ENCODE measurements around the gene PPP2R5A.
A peak's percentile ranks its signal among the peaks of the same experiment; 100 is the strongest.
"Not testable (repeated sequence)": the region's sequence is repeated elsewhere in the genome, so short reads cannot be mapped to it uniquely, and the experiment has no call there.

Gene PPP2R5A

DNA sequence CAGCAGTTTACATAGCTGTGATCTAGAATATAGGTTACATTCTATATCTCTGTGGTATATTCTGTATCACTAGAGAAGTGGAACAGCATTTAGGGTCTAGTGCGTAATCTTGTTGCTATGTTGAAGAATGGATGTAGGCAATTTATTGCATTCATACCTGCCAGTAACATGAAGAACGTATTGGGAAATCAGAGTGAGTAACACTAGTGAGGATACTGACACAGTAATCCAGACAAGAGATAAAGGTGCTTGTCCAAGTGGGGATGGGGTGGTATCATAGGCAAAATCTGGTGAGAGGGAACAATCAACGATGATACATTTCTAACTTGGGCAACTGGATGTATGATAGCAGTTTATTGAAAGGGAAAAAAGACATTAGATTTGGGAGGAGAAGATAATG lies 9.8 kb downstream of the PPP2R5A start:
- no peaks in the 10 kb centered on the region for H3K27me3 ChIP-seq (ENCODE audit: control insufficient read depth in 5 of 5, insufficient read depth in 4 of 5, low read length in 5 of 5)
- H3K4me1 ChIP-seq (ENCODE audit: control insufficient read depth in 5 of 5, insufficient read depth in 5 of 5, low read length in 5 of 5) = peaks cover 6 to 57% (median 43%) of the 10 kb centered on the region in 5 donors
- H3K9me3 ChIP-seq (ENCODE audit: control insufficient read depth in 5 of 5, low read length in 5 of 5) = no peaks in the 10 kb centered on the region
- H3K27ac ChIP-seq (ENCODE audit: low read depth, low read length) = peak overlapping the region; percentile 96
- no peak overlapping the region for H3K9ac ChIP-seq (ENCODE audit: low read length in 5 of 5)
- no peaks in the 10 kb centered on the region for H3K36me3 ChIP-seq (ENCODE audit: control insufficient read depth in 5 of 5, insufficient read depth in 5 of 5, low read length in 5 of 5)
- no peak overlapping the region for H3K4me3 ChIP-seq (ENCODE audit: low read depth in 1 of 5, low read length in 5 of 5)

DNA sequence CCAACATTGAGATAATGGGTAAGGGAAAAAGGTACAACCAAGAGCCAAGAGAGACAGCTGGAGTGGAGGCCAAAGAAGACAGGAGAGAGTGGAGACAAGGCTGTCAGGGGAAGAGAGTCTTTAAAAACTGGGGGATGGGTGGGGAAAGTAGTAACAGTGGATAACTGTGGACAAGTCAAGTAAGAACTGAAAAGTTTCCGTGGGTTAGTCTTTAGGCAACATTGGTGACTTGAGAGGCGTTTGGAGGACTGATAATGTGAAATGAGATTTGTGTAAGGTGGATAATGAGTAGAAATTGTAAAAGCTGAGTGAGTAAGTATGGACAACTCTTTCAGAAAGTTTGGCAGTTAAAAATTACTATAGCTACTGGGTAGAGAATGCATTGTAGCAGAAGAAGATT lies 10.4 kb downstream of the PPP2R5A start:
- Histone ChIP-seq H3K4me3 (ENCODE audit: low read depth in 1 of 5, low read length in 5 of 5) (no peak overlapping the region), H3K27me3 (ENCODE audit: control insufficient read depth in 5 of 5, insufficient read depth in 4 of 5, low read length in 5 of 5) (no peaks in the 10 kb centered on the region), H3K9ac (ENCODE audit: low read length in 5 of 5) (no peak overlapping the region), H3K9me3 (ENCODE audit: control insufficient read depth in 5 of 5, low read length in 5 of 5) (no peaks in the 10 kb centered on the region), H3K4me1 (ENCODE audit: control insufficient read depth in 5 of 5, insufficient read depth in 5 of 5, low read length in 5 of 5) (peaks cover 6 to 51% (median 38%) of the 10 kb centered on the region in 5 donors), H3K36me3 (ENCODE audit: control insufficient read depth in 5 of 5, insufficient read depth in 5 of 5, low read length in 5 of 5) (no peaks in the 10 kb centered on the region), H3K27ac (ENCODE audit: low read depth, low read length) (peak overlapping the region; percentile 96)

DNA sequence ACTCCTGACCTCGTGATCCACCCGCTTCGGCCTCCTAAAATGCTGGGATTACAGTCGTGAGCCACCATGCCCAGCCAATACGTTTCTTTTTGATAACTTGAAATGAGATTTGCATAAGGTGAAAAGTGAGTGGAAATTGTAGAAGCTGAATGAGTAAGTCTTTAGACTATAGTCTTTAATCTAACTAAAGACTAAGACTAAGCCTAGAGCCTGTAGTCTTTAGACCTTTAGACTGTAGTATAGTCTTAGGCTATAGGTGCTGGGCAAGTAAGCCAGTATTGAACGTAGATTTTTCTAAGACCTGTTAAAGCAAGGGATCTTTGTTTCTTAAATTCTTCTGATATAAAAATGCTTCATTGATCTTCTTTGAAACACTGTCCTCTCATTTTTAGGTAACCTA lies 12.1 kb downstream of the PPP2R5A start:
- Histone ChIP-seq H3K9ac (ENCODE audit: low read length in 5 of 5) (no peak overlapping the region), H3K4me3 (ENCODE audit: low read depth in 1 of 5, low read length in 5 of 5) (no peak overlapping the region), H3K27ac (ENCODE audit: low read depth, low read length) (peak overlapping the region; percentile 10), H3K9me3 (ENCODE audit: control insufficient read depth in 5 of 5, low read length in 5 of 5) (no peaks in the 10 kb centered on the region), H3K4me1 (ENCODE audit: control insufficient read depth in 5 of 5, insufficient read depth in 5 of 5, low read length in 5 of 5) (peaks cover 2 to 41% (median 25%) of the 10 kb centered on the region in 5 donors), H3K36me3 (ENCODE audit: control insufficient read depth in 5 of 5, insufficient read depth in 5 of 5, low read length in 5 of 5) (no peaks in the 10 kb centered on the region), H3K27me3 (ENCODE audit: control insufficient read depth in 5 of 5, insufficient read depth in 4 of 5, low read length in 5 of 5) (no peaks in the 10 kb centered on the region)

DNA sequence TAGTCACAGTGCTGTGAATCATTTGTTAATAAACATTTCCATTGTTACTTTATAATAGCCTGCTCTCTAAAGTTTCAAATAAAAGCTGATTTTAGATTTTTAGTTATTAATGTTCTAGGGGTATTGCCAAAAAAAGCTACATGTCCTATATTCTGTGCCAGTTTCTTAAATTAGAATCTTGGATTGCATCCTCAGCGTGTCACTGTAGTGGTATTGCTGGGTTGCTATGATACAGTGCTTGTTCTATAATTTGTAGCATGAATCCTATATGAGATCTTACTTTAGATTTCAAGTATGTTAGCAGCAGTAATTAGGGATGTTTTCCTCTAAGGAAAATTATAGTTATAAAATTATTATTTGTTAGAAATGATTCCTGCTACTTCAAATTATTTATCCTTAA lies 16.4 kb downstream of the PPP2R5A start:
- Histone ChIP-seq H3K27ac (ENCODE audit: low read depth, low read length) (peak overlapping the region; percentile 85), H3K4me1 (ENCODE audit: control insufficient read depth in 5 of 5, insufficient read depth in 5 of 5, low read length in 5 of 5) (peaks cover 0 to 13% (median 8%) of the 10 kb centered on the region in 5 donors), H3K4me3 (ENCODE audit: low read depth in 1 of 5, low read length in 5 of 5) (no peak overlapping the region), H3K36me3 (ENCODE audit: control insufficient read depth in 5 of 5, insufficient read depth in 5 of 5, low read length in 5 of 5) (no peaks in the 10 kb centered on the region), H3K27me3 (ENCODE audit: control insufficient read depth in 5 of 5, insufficient read depth in 4 of 5, low read length in 5 of 5) (no peaks in the 10 kb centered on the region), H3K9me3 (ENCODE audit: control insufficient read depth in 5 of 5, low read length in 5 of 5) (no peaks in the 10 kb centered on the region), H3K9ac (ENCODE audit: low read length in 5 of 5) (no peak overlapping the region)

DNA sequence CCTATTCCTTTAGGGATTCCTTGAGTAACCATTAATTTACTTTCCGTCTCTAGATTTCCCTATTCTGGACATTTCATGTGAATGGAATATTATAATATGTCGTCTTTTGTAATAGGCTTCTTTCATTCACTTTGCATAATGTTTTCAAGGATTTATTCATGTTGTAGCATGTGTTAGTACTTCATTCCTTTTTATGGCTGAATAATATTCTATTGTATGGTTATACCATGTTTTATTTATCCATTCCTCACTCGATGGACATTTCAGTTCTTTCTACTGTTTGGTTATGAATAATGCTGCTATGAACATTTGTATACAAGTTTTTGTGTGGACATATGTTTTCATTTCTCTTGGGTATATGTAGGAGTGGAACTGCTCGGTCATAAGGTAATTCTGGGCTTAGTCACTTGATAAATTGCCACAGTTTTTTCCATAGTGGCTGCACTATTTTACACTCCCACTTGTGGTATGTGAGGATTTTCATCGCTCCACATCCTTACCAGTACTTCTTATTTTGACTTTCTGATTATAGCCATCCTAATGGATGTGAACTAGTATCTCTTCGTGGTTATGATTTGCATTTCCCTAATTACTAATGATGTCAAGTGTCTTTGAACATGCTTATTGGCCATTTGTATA lies 17.7 kb downstream of the PPP2R5A start:
- Histone ChIP-seq H3K27me3 (ENCODE audit: control insufficient read depth in 5 of 5, insufficient read depth in 4 of 5, low read length in 5 of 5) (no peaks in the 10 kb centered on the region), H3K9ac (ENCODE audit: low read length in 5 of 5) (peak overlapping the region in 1 of 5 donors; percentile 10), H3K27ac (ENCODE audit: low read depth, low read length) (peak overlapping the region; percentile 85), H3K9me3 (ENCODE audit: control insufficient read depth in 5 of 5, low read length in 5 of 5) (no peaks in the 10 kb centered on the region), H3K4me1 (ENCODE audit: control insufficient read depth in 5 of 5, insufficient read depth in 5 of 5, low read length in 5 of 5) (peaks cover 0 to 16% (median 6%) of the 10 kb centered on the region in 5 donors), H3K36me3 (ENCODE audit: control insufficient read depth in 5 of 5, insufficient read depth in 5 of 5, low read length in 5 of 5) (peaks cover 0 to 1% (median 0%) of the 10 kb centered on the region in 5 donors), H3K4me3 (ENCODE audit: low read depth in 1 of 5, low read length in 5 of 5) (no peak overlapping the region)

DNA sequence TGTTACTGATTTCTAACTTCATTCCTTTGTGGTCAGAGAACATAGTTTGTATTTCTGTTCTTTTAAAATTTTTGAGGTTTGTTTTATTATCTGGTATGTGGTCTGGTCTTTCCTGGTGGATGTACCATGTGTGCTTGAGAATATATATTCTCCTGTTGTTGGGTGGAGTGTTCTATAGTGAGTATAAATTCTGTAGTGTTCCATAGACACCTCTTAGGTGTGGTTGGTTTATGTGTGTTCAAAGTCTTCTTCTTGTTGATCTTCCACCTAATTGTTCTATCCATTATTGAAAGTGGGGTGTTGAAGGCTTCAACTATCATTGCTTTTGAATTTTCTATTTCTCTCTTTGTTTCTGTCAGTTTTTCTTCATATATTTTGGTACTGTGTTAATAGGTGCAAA lies 20.1 kb downstream of the PPP2R5A start:
- no peaks in the 10 kb centered on the region for H3K9me3 ChIP-seq (ENCODE audit: control insufficient read depth in 5 of 5, low read length in 5 of 5)

DNA sequence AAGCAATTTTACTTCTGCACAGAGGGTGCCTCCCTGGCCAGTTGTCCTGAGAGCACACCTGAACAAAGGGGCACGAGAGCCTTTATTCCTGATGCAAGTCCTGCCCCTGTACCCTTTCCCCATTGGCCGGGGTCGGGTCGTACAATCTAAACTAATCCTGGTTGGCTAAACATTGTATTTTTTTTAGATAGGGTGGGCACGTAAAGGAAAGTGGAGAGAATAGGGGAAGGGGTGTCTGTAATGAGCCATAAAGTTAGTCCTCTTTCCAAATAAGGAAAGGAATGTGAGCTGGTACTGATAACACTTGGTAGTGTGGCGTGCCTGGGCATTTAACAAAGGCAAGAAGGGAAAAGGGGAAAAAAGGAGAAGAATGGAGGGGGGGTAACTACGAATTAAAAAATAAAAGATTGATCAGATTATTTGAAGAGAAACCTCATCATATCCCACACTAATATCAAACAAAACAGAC lies 20.8 kb downstream of the PPP2R5A start:
- H3K9me3 ChIP-seq (ENCODE audit: control insufficient read depth in 5 of 5, low read length in 5 of 5); H3K27me3 ChIP-seq (ENCODE audit: control insufficient read depth in 5 of 5, insufficient read depth in 4 of 5, low read length in 5 of 5); H3K4me3 ChIP-seq (ENCODE audit: low read depth in 1 of 5, low read length in 5 of 5); H3K9ac ChIP-seq (ENCODE audit: low read length in 5 of 5); H3K36me3 ChIP-seq (ENCODE audit: control insufficient read depth in 5 of 5, insufficient read depth in 5 of 5, low read length in 5 of 5): not testable (repeated sequence)
- Histone ChIP-seq H3K27ac (ENCODE audit: low read depth, low read length) (peak overlapping the region; percentile 50), H3K4me1 (ENCODE audit: control insufficient read depth in 5 of 5, insufficient read depth in 5 of 5, low read length in 5 of 5) (peaks cover 0 to 28% (median 17%) of the 10 kb centered on the region in 5 donors)

More for the DNA sequence above, 20.1 kb downstream of the PPP2R5A start:
- Histone ChIP-seq H3K27me3 (ENCODE audit: control insufficient read depth in 5 of 5, insufficient read depth in 4 of 5, low read length in 5 of 5) (no peaks in the 10 kb centered on the region), H3K4me3 (ENCODE audit: low read depth in 1 of 5, low read length in 5 of 5) (no peak overlapping the region), H3K9ac (ENCODE audit: low read length in 5 of 5) (no peak overlapping the region), H3K27ac (ENCODE audit: low read depth, low read length) (no peak overlapping the region), H3K36me3 (ENCODE audit: control insufficient read depth in 5 of 5, insufficient read depth in 5 of 5, low read length in 5 of 5) (peaks cover 0 to 4% (median 0%) of the 10 kb centered on the region in 5 donors), H3K4me1 (ENCODE audit: control insufficient read depth in 5 of 5, insufficient read depth in 5 of 5, low read length in 5 of 5) (peaks cover 0 to 22% (median 12%) of the 10 kb centered on the region in 5 donors)

DNA sequence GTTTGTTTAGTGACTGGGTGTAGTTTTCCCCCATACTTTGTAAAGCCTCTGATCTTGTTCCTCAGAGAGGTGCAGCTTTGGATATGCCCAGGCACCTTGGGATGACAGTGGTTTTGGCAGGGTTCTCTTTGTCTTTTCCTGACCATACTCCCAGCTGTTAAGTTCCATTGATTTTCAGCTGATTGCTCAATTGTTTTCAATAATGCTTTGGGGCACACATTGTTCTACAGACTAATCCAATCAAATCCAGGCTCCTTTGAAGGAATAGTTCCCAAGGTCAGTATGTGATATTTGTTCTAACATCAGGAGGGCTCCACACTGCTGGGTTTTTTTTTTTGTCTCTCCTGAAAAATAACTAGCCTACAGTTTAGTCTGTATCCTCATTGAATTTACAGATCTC lies 24.8 kb downstream of the PPP2R5A start:
- Histone ChIP-seq H3K27ac (ENCODE audit: low read depth, low read length) (peak overlapping the region; percentile 52), H3K27me3 (ENCODE audit: control insufficient read depth in 5 of 5, insufficient read depth in 4 of 5, low read length in 5 of 5) (no peaks in the 10 kb centered on the region), H3K9me3 (ENCODE audit: control insufficient read depth in 5 of 5, low read length in 5 of 5) (no peaks in the 10 kb centered on the region), H3K36me3 (ENCODE audit: control insufficient read depth in 5 of 5, insufficient read depth in 5 of 5, low read length in 5 of 5) (peaks cover 0 to 4% (median 0%) of the 10 kb centered on the region in 5 donors), H3K9ac (ENCODE audit: low read length in 5 of 5) (no peak overlapping the region), H3K4me3 (ENCODE audit: low read depth in 1 of 5, low read length in 5 of 5) (no peak overlapping the region), H3K4me1 (ENCODE audit: control insufficient read depth in 5 of 5, insufficient read depth in 5 of 5, low read length in 5 of 5) (peaks cover 0 to 19% (median 11%) of the 10 kb centered on the region in 5 donors)

DNA sequence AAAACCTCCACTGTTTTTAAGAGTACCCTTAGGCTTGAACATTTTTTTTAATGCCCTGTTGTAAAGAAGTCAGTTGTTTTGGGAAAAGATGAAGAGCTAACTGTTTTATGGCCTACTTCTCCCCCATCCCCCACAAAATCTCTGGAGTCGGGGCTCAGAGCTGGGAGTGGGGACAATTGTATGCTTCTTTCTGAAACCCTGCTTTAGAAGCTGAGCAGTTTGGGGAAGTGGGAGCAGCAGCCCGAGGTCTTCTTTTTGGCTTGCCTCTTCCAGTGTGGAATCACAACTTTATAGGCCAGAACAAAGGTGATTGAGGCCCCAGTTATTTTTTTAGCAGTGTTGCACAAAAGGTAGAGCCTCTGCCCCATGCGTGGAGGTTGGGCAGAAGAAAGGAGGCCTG lies 25.2 kb downstream of the PPP2R5A start:
- Histone ChIP-seq H3K27ac (ENCODE audit: low read depth, low read length) (peak overlapping the region; percentile 52), H3K4me3 (ENCODE audit: low read depth in 1 of 5, low read length in 5 of 5) (no peak overlapping the region), H3K4me1 (ENCODE audit: control insufficient read depth in 5 of 5, insufficient read depth in 5 of 5, low read length in 5 of 5) (peaks cover 0 to 19% (median 11%) of the 10 kb centered on the region in 5 donors), H3K36me3 (ENCODE audit: control insufficient read depth in 5 of 5, insufficient read depth in 5 of 5, low read length in 5 of 5) (peaks cover 0 to 4% (median 0%) of the 10 kb centered on the region in 5 donors), H3K27me3 (ENCODE audit: control insufficient read depth in 5 of 5, insufficient read depth in 4 of 5, low read length in 5 of 5) (no peaks in the 10 kb centered on the region), H3K9me3 (ENCODE audit: control insufficient read depth in 5 of 5, low read length in 5 of 5) (no peaks in the 10 kb centered on the region), H3K9ac (ENCODE audit: low read length in 5 of 5) (no peak overlapping the region)

DNA sequence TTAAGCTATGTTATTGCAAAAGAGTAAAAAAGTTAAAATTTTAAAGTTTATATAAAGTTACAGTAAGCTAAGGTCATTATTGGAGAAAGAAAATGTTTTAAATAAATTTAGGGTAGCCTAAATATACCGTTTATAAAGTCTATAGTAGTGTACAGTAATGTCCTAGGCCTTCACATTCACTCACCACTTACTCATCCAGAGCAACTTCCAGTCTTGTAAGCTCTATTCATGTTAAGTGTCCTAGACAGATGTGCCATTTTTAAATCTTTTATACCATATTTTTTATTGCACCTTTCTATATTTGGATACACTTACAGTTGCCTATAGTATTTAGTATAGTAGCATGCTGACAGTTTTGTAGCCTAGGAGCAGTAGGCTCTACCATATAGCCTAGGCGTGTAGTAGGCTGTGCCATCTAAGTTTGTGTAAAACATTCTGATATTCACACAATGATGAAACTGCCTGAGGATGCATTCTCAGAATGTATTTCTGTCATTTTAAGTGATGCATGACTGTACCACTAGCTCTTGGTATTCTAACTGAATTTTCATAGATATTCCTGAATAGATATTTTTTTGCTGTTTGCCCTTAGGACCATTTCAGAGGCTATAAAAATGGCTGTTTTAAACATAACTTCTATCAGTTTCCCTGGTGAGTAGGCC lies 26.8 kb downstream of the PPP2R5A start:
- no peaks in the 10 kb centered on the region for H3K27me3 ChIP-seq (ENCODE audit: control insufficient read depth in 5 of 5, insufficient read depth in 4 of 5, low read length in 5 of 5)
- peaks cover 0 to 4% (median 0%) of the 10 kb centered on the region in 5 donors for H3K36me3 ChIP-seq (ENCODE audit: control insufficient read depth in 5 of 5, insufficient read depth in 5 of 5, low read length in 5 of 5)
- peak overlapping the region; percentile 51 for H3K27ac ChIP-seq (ENCODE audit: low read depth, low read length)
- no peak overlapping the region for H3K4me3 ChIP-seq (ENCODE audit: low read depth in 1 of 5, low read length in 5 of 5)
- H3K4me1 ChIP-seq (ENCODE audit: control insufficient read depth in 5 of 5, insufficient read depth in 5 of 5, low read length in 5 of 5) = peaks cover 0 to 24% (median 15%) of the 10 kb centered on the region in 5 donors
- no peaks in the 10 kb centered on the region for H3K9me3 ChIP-seq (ENCODE audit: control insufficient read depth in 5 of 5, low read length in 5 of 5)
- no peak overlapping the region for H3K9ac ChIP-seq (ENCODE audit: low read length in 5 of 5)
